Measurements from ENCODE around the gene RTF1. TPM values are rescaled to one million over a fixed set of nuclear protein-coding genes. Genes with fewer than 3 reads are reported as not detected.
"Not testable (repeated sequence)": the region's sequence is repeated elsewhere in the genome, so short reads cannot be mapped to it uniquely, and the experiment has no call there.

The RTF1 gene
- 17.0 and 20.2 TPM in 2 replicates for total RNA-seq (2014; rRNA removed; shearing (Covaris generic))
- 26.1 and 31.7 TPM in 2 replicates for polyA plus RNA-seq (2015; cell fraction: cytosol; rRNA removed)
- 22.7 and 37.3 TPM in 2 replicates for polyA plus RNA-seq (2015; cell fraction: nucleus; rRNA removed)

DNA sequence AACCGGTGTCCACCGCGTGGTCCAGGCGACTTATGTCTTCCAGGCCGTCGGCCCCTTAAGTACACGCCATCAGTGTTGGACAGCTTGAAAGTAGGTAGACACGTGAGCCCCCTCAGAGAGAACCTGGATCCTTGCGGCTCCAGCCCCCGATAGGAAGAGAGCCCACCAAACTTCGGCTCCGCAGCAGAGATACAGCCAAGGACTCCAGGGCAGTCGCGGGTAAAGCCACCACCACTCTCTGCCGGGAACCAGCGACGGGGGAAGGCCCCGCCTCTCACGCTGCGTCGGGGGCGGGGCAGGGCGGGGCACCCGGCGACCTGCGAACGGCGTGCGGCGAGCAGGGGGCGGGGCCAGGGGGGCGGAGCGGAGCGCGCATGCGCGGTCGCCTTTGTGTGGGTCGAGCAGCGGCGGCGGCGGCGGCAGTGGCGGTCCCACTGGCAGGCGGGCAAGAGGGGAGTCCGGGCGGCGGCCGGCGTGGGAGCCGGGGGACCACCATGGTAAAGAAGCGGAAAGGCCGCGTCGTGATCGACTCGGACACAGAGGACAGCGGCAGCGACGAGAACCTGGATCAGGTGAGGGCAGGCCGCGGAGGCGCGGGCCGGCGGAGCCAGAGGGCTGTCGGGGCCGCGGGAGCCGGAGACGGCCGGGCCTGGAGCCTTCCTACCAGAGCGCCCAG lies at the start of gene RTF1:
Gene RTF1, plus strand, starts transcription at position 354 of the 676 bp plus-strand sequence. Its CDS starts 21 bp downstream, at position 375.
- DNase-seq (ENCODE audit: low read depth) = peak; percentile 78

- no peak for DNase-seq (ENCODE audit: low read depth)
Observed at GRCh38 chr15:41367418-41367817, 49.5 kb upstream of the RTF1 start.

- DNase-seq (ENCODE audit: low read depth) = no peak
Observed at GRCh38 chr15:41377978-41378377, 38.9 kb upstream of the RTF1 start.

GRCh38 chr15:41383974-41384749 lies 32.7 kb upstream of the RTF1 start:
- DNase-seq (ENCODE audit: low read depth) = not testable (repeated sequence)

DNA sequence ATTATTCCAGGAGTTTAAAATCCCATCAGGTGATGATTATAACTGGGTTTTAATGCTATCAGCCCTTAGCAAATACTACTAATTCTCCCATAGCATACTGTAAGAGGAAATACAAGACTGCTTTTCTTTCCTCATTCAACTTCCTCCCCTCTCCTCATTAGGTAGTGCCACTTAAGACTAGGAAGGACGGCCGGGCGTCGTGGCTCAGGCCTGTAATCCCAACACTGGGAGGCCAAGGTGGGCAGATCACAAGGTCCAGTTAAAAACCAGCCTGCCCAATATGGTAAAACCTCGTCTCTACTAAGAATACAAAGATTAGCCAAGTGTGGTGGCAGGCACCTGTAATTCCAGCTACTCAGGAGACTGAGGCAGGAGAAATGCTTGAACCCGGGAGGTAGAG lies 29.2 kb upstream of the RTF1 start:
- no peak for DNase-seq (ENCODE audit: low read depth)

- no peak for DNase-seq (ENCODE audit: low read depth)
Observed at GRCh38 chr15:41392659-41393058, 24.2 kb upstream of the RTF1 start.

GRCh38 chr15:41394924-41395323 lies 22.0 kb upstream of the RTF1 start:
- no peak for DNase-seq (ENCODE audit: low read depth)

- DNase-seq (ENCODE audit: low read depth) = no peak
Observed at GRCh38 chr15:41396111-41396510, 20.8 kb upstream of the RTF1 start.

DNA sequence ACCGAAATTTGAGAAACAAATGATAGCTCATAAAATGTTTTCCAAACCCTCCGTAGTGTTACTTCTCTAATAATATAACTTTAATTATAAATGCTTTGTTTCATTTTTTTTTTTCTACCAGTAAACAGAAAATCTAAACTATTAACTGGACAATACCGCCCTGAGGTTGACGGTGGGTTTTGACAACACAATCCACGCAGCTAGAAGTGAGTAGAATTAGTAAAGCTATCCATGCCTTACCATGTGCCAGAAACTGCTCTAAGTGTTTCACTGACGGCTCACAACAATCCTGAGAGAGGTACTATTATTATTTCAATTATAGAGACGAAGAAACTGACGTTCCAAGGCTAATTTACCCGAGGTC lies 15.0 kb upstream of the RTF1 start:
- no peak for DNase-seq (ENCODE audit: low read depth)

DNA sequence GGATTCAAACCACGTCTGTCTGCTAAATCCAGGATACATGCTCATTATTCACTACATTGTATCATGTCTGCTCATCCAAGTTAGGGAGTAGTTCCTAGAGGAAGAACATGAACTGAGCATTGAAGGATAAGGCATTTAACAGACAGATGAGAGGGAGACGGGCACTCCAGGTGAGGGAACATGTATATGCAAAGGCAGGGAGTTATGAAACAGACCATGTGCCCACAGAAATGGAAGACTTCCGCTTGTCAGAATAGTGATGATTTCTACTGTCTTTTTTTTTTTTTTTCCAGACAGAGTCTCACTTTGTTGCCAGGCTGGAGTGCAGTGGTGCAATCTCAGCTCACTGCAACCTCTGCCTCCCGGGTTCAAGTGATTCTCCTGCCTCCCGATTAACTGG lies 9.6 kb upstream of the RTF1 start:
- no peak for DNase-seq (ENCODE audit: low read depth)

DNA sequence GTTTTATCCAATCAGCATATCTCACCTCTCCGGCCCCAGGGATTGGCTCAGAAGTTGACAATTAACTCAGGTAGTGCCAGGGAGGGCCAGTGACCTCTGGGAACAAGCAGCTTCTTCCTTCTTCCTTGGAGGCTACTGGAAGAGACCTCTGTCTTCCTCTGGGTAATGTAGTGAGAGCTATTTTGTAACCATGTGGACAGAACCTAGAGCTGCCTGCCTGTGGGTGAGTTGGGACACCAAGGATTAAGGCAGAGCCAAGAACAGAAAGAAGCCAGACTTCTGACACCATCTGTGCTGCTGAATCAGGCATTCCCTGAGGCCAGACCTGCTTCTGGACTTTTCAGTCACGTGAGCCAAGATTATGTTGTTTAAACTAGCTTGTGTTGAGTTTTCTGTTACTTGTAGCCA lies 8.7 kb upstream of the RTF1 start:
- DNase-seq (ENCODE audit: low read depth) = no peak

- no peak for DNase-seq (ENCODE audit: low read depth)
Observed at GRCh38 chr15:41411031-41411430, 5.9 kb upstream of the RTF1 start.

DNA sequence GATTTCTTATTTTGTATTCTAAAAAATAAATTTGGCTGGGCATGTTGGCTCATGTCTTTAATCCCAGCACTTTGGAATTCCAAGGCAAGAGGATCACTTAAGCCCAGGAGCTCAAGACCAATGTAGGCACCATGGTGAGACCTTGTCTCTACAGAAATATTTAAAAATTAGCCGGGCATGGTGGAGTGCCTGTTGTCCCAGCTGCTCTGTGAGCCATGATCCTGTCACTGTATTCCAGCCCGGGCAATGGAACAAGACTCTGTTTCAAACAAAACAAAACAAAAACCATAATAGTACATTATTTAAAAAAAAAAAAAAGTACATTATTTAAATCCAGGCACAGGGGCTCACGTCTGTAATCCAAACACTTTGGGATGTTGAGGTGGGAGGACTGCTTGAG lies 5.5 kb upstream of the RTF1 start:
- DNase-seq (ENCODE audit: low read depth) = no peak

DNA sequence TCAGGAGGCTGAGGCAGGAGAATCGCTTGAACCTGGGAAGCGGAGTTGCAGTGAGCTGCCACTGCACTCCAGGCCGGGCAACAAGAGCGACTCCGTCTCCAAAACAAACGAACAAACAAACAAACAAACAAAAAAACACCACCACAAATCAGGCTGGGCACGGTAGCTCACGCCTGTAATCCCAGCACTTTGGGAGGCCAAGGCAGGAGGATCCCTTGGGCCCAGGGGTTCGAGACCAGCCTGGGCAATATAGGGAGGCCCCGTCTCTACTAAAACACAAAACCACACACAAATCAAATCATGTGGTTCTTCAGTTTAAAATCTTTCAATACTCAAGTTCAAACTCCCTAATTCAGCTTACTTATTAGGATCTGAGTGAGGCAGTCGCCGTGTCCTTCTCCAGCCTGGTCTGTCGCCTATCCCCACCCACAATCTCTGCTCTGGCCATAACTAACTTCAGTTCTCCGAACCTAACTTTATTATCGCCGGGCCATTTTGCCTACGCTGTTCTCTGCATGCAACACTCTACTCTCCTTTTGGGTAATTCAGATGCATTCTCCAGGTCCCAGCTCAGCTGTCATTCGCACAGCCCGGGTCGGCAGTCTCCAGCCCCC lies 660 bp upstream of the RTF1 start:
- DNase-seq (ENCODE audit: low read depth) = no peak

GRCh38 chr15:41417418-41418195 lies 712 bp downstream of the RTF1 start:
- peak; percentile 17 for DNase-seq (ENCODE audit: low read depth)

GRCh38 chr15:41423979-41424659 lies 7.2 kb downstream of the RTF1 start:
- DNase-seq (ENCODE audit: low read depth) = no peak

- DNase-seq (ENCODE audit: low read depth) = no peak
Observed at GRCh38 chr15:41424809-41425208, 7.9 kb downstream of the RTF1 start.

- not testable (repeated sequence) for DNase-seq (ENCODE audit: low read depth)
Observed at GRCh38 chr15:41425907-41426306, 9.0 kb downstream of the RTF1 start.

GRCh38 chr15:41429003-41429890 lies 12.4 kb downstream of the RTF1 start:
- DNase-seq (ENCODE audit: low read depth) = no peak

Measured in HT1080 (cell line).